Spinal cord (tissue), 4 donors: ENCODE data around the gene CNGA1. TPM values are rescaled to one million over a fixed set of nuclear protein-coding genes. Genes with fewer than 3 reads are reported as not detected.

Experiments used
- polyA plus RNA-seq, 2 donors: library from polyadenylated mRNA; unstranded; fragments of 120-200 nt; gene quantifications; one replicate each; pipeline ENCODE4 v1.2.1, GENCODE V29; 2013; ENCODE audit not compliant: insufficient read length in 2 of 2
- total RNA-seq, 2 donors: library from RNA; depleted of rRNA in 1 of 2; stranded (reverse); fragments of 120-200 nt in 1 of 2; fragments of >200 nt in 1 of 2; gene quantifications; one replicate each; pipeline versions ENCODE4 v1.2.3 to v1.2.4, GENCODE V29; 2013 to 2014

Gene CNGA1
- total and polyA plus RNA-seq, 4 donors = 0.06 to 1.1 (median 0.55) TPM

Other genes starting within 250 kb of the CNGA1 start
- gene CORIN, start 178.6 kb downstream of the CNGA1 start, total RNA-seq = 1 to 10 TPM; 1.4 to 1.7 TPM
- 1 to 10 TPM; 1.8 to 1.9 TPM for gene CORIN, start 178.6 kb downstream of the CNGA1 start, polyA plus RNA-seq
- gene NFXL1, start 102.1 kb downstream of the CNGA1 start, total RNA-seq = 10 to 100 TPM; 13.3 to 19.9 TPM
- 10 to 100 TPM; 12.7 to 14.3 TPM for gene NFXL1, start 102.1 kb downstream of the CNGA1 start, polyA plus RNA-seq
- gene NIPAL1, start 91 bp upstream of the CNGA1 start, total RNA-seq = 1 to 10 TPM; 1.9 to 2.8 TPM
- gene NIPAL1, start 91 bp upstream of the CNGA1 start, polyA plus RNA-seq = 1 to 10 TPM; 1.0 to 1.4 TPM
- 1 to 10 TPM in 1 of 2 donors, under 1 TPM in 1; 0.72 to 2.3 TPM for gene TXK, start 117.6 kb upstream of the CNGA1 start, total RNA-seq
- gene TXK, start 117.6 kb upstream of the CNGA1 start, polyA plus RNA-seq = 1 to 10 TPM in 1 of 2 donors, under 1 TPM in 1; 0.35 to 1.7 TPM